OCI-LY7 (cell line): ENCODE results near the gene GDE1.

Experiments used
- EZH2phosphoT487 ChIP-seq: fragments of 200-600 bp; sonication (generic); IDR thresholded peaks from 2 replicates; pipeline ENCODE4 v1.6.1; 2018; ENCODE audit warnings: low read depth, borderline replicate concordance, mild to moderate bottlenecking, mixed run types, antibody characterized with exemption, low read length, moderate library complexity, mixed read lengths
- TF ChIP-seq, protein P1 (sequence below): fragments of 200-600 bp; sonication (generic); conservative IDR thresholded peaks from 2 replicates; pipeline ENCODE4 v1.5.1; 2014; ENCODE audit warnings: mild to moderate bottlenecking, antibody characterized with exemption, low read length, moderate library complexity, mixed read lengths

DNA sequence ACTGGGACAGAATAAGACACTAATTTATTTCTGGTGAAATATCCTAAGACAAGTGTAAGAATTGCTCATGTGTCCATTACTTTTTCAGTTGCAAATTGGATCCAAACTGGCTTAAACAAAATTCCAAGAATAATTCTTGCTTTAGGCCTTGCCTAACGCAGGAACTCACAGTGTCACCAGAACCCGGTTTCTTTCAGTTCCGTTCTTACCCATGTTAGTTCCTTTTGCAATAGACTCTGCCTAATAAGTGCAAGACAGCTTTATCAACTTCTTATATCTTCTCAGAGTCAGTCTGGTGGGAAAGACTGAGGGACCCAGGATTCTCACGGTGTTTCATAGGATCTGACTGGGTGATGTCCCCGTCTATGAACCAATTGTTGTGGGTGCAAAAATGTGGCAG, 24.7 kb downstream of the GDE1 start:
- TF ChIP-seq, protein P1, sequence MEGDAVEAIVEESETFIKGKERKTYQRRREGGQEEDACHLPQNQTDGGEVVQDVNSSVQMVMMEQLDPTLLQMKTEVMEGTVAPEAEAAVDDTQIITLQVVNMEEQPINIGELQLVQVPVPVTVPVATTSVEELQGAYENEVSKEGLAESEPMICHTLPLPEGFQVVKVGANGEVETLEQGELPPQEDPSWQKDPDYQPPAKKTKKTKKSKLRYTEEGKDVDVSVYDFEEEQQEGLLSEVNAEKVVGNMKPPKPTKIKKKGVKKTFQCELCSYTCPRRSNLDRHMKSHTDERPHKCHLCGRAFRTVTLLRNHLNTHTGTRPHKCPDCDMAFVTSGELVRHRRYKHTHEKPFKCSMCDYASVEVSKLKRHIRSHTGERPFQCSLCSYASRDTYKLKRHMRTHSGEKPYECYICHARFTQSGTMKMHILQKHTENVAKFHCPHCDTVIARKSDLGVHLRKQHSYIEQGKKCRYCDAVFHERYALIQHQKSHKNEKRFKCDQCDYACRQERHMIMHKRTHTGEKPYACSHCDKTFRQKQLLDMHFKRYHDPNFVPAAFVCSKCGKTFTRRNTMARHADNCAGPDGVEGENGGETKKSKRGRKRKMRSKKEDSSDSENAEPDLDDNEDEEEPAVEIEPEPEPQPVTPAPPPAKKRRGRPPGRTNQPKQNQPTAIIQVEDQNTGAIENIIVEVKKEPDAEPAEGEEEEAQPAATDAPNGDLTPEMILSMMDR: no peak
- no peak for TF ChIP-seq EZH2phosphoT487
